Heart left ventricle (tissue), 13 donors: ENCODE data around the gene MGAT3.
A peak's percentile ranks its signal among the peaks of the same experiment; 100 is the strongest.

Experiments
- POLR2A ChIP-seq, 2 donors: fragments of 450-650 bp; IDR thresholded peaks; one replicate each; pipeline ENCODE4 v1.6.1; 2017; ENCODE audit warnings: antibody characterized with exemption in 2 of 2, mild to moderate bottlenecking in 2 of 2, moderate library complexity in 2 of 2
- TF ChIP-seq, protein P1 (sequence below), 12 donors: fragments of 200-600 bp; sonication (generic) in 4 of 12; IDR thresholded peaks; one replicate each; pipeline versions ENCODE4 v1.5.0 to v1.8.0; 2018 to 2022; ENCODE audit warnings: antibody characterized with exemption in 12 of 12, mild to moderate bottlenecking in 5 of 12
- donor health status: ischemic (EF 13 %, LVEDD 7.1; RV severe dilation, severe dysfunction).
- donor health status: DM: no; HTN: yes; CAD: no.
- donor health status: DM: no; HTN: no; CAD: no.
- donor health status: ischemic (EF 25% LVEDD 6.9; RV normal size, moderate dysfunction).
- donor health status: ischemic (EF 25% LVEDD 5.7; RV mildly dilated, moderate dysfunction).
- donor health status: ischemic (EF 35%, LVEDD 5.7; RV mildly dilated, moderate dysfunction).
- donor health status: nonischemic (EF 11% LVEDD 7.7; RV severe dilation, severe dysfunction).
- donor health status: DM: yes; HTN: yes; CAD: no.
- donor health status: PGD.
- donor health status: ischemic (EF 29% LVEDD 5.4; RV normal size, mild dysfunction).
- donor health status: nonischemic (EF 23%, LVEDD 6.1; RV moderate dilation, normal function).

DNA sequence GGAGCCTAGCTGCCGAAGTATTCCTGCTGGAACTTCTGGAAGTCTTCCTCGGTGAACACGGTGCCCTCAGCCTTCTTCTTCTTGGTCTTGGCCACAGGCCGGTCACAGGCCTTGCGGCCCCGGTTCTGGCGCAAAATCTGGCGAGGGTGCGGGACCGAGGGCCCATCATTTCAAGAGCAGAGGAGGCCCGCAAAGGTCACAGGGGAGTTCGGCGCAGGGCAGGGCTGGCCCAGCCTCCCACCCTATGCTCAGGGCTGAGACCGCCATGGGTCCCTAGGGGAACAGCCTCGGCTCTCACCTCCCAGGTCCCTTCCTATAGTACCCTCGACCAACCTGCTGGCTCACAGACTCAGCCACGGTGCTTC lies 72.7 kb downstream of the MGAT3 start:
- TF ChIP-seq, protein P1, sequence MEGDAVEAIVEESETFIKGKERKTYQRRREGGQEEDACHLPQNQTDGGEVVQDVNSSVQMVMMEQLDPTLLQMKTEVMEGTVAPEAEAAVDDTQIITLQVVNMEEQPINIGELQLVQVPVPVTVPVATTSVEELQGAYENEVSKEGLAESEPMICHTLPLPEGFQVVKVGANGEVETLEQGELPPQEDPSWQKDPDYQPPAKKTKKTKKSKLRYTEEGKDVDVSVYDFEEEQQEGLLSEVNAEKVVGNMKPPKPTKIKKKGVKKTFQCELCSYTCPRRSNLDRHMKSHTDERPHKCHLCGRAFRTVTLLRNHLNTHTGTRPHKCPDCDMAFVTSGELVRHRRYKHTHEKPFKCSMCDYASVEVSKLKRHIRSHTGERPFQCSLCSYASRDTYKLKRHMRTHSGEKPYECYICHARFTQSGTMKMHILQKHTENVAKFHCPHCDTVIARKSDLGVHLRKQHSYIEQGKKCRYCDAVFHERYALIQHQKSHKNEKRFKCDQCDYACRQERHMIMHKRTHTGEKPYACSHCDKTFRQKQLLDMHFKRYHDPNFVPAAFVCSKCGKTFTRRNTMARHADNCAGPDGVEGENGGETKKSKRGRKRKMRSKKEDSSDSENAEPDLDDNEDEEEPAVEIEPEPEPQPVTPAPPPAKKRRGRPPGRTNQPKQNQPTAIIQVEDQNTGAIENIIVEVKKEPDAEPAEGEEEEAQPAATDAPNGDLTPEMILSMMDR (IDR thresholded peaks at IDR 0.05): peak in 3 of 12 donors; percentile 20 to 43 (median 31)
- no peak for TF ChIP-seq POLR2A (IDR thresholded peaks at IDR 0.05)
